ENCODE measurements around the gene PGPEP1. TPM values are rescaled to one million over a fixed set of nuclear protein-coding genes. Genes with fewer than 3 reads are reported as not detected.
A peak's percentile ranks its signal among the peaks of the same experiment; 100 is the strongest.

Gene PGPEP1
- total and polyA plus RNA-seq, 10 of the 15 experiments (the other 5 are each of a cell fraction or from before 2014, with no cell fraction given): 13.8 to 39.4 (median 17.0) TPM

DNA sequence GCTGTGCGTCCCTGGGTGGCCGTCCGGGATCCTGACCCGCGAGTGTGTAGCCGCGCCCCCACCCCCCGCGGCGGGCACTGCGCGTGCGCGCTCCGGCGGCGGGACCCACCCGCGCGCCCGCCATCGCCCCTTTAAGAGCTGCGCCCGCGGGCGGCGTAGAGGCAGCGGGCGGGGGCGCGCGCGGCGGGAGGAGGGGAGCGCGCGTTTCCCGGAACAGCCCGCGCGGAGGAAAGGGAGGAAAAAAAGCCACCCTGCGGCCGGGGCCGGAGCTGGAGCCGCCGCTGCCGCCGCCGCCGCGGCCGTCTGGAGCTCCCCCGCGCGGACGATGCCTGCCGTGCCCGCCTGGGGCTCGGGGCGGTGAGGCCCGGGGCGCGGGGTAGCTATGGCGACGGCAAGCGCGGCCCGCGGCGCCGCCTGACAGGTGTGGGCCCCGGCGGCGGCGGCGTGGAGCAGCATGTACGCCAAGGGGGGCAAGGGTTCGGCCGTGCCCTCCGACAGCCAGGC, 78.8 kb downstream of the PGPEP1 start, which contains the start of gene SSBP4:
Gene SSBP4, plus strand, starts transcription at position 204 of the 504 bp plus-strand sequence. Its CDS starts 251 bp downstream, at position 455.
- 0% methylated on average over 35 of the region's 80 CpGs for WGBS (ENCODE audit: insufficient coverage, insufficient replicate concordance, low lambda C conversion rate, missing lambda C conversion rate)
- Histone ChIP-seq H3K9me3 (replicated peaks; ENCODE audit: control insufficient read depth, insufficient read depth, low read length) (no peaks in the 10 kb centered on the region), H3K36me3 (ENCODE audit: control insufficient read depth in 2 of 2, insufficient read depth in 2 of 2, low read length in 1 of 2) (no peaks in the 10 kb centered on the region; a peak in 1 of 4 replicates), H4K20me1 (ENCODE audit: control insufficient read depth, insufficient read depth) (no peaks in the 10 kb centered on the region), H3K27ac (ENCODE audit: control insufficient read depth, insufficient read depth) (peak within 1 kb of the TSS; percentile 72), H3K4me2 (ENCODE audit: control insufficient read depth, insufficient read depth) (peak within 1 kb of the TSS; percentile 94), H3K79me2 (ENCODE audit: control insufficient read depth, insufficient read depth, low read length) (peaks cover 47% of the 10 kb centered on the region), H3K9ac (ENCODE audit: control insufficient read depth, insufficient read depth, low read length) (peak within 1 kb of the TSS; percentile 73), H2AFZ (ENCODE audit: control insufficient read depth, low read depth, low read length) (peak within 1 kb of the TSS; percentile 66), H3K4me3 (peak within 1 kb of the TSS; percentile 87), H3K27me3 (replicated peaks in 1 of 2; ENCODE audit: control insufficient read depth in 2 of 2, insufficient read depth in 2 of 2, low read length in 1 of 2) (no peaks in the 10 kb centered on the region), H3K4me1 (ENCODE audit: control insufficient read depth, insufficient read depth, low read length) (peaks cover 70% of the 10 kb centered on the region)
- ChIA-PET RAD21 (ENCODE audit: unreplicated experiment) (interaction anchor here (0.7 to 1.7 kb wide), 5 partner anchors 19 to 215 kb away, joined by 3 to 6 read pairs (median 4); partner anchors contain the start of gene RAB3A), SMC1A (ENCODE audit: uncharacterized antibody, unreplicated experiment) (interaction anchor here (1.1 to 2.1 kb wide), 3 partner anchors 9 to 79 kb away, joined by 3 to 7 read pairs (median 5); no protein-coding TSS in a partner anchor), POLR2A (interaction anchor here (0.7 to 2.0 kb wide), 5 partner anchors 9 to 238 kb away, joined by 3 to 6 read pairs (median 3); no protein-coding TSS in a partner anchor), CTCF (interaction anchor here (0.8 to 2.0 kb wide), 8 partner anchors 9 to 140 kb away, joined by 3 to 6 read pairs (median 5); partner anchors contain the start of gene KXD1)
- DNase-seq (ENCODE audit: low read depth, low spot score): no peak
- FAIRE-seq: no peak
- intact Hi-C loops (cut with micrococcal nuclease; ENCODE audit: unreplicated experiment): loop anchor here (10.0 kb wide), 1 partner anchor 214 kb away; the partner anchor contains the start of gene RAB3A
- ATAC-seq: peak; percentile 37
- BruUV-seq (replicated peaks): no TSS peak
- in situ Hi-C loops (cut with MboI): no loop called here
- TF ChIP-seq SMC3 (IDR thresholded peaks at IDR 0.05; ENCODE audit: borderline replicate concordance, low read length) (no peak), CEBPZ (IDR thresholded peaks at IDR 0.05; ENCODE audit: low read depth, low read length) (no peak), E2F4 (IDR thresholded peaks at IDR 0.05; ENCODE audit: low read depth, low read length) (no peak), HDAC6 (IDR thresholded peaks at IDR 0.05; ENCODE audit: unreplicated experiment) (no peak), IRF4 (IDR thresholded peaks at IDR 0.05; ENCODE audit: low read depth, low read length) (no peak), SIN3A (IDR thresholded peaks at IDR 0.05; ENCODE audit: low read depth, low read length) (peak; percentile 68), CBFB (IDR thresholded peaks at IDR 0.05; ENCODE audit: low read depth) (no peak), TCF12 (IDR thresholded peaks at IDR 0.05; ENCODE audit: low read depth, low read length) (no peak), BCL3 (IDR thresholded peaks at IDR 0.05; ENCODE audit: borderline replicate concordance, insufficient read depth, low read depth, low read length, poor library complexity, severe bottlenecking) (no peak), TARDBP (IDR thresholded peaks at IDR 0.05; ENCODE audit: borderline replicate concordance) (no peak), BMI1 (IDR thresholded peaks at IDR 0.05; ENCODE audit: borderline replicate concordance) (no peak), MXI1 (IDR thresholded peaks at IDR 0.05; ENCODE audit: low read depth, low read length) (peak; percentile 85), CREB1 (IDR thresholded peaks at IDR 0.05; ENCODE audit: low read depth) (0 out of 2 replicates have a peak, but pooled peaks have one; percentile 26), RELB (IDR thresholded peaks at IDR 0.05; ENCODE audit: low read depth) (no peak)
- TF ChIP-seq, protein P1, sequence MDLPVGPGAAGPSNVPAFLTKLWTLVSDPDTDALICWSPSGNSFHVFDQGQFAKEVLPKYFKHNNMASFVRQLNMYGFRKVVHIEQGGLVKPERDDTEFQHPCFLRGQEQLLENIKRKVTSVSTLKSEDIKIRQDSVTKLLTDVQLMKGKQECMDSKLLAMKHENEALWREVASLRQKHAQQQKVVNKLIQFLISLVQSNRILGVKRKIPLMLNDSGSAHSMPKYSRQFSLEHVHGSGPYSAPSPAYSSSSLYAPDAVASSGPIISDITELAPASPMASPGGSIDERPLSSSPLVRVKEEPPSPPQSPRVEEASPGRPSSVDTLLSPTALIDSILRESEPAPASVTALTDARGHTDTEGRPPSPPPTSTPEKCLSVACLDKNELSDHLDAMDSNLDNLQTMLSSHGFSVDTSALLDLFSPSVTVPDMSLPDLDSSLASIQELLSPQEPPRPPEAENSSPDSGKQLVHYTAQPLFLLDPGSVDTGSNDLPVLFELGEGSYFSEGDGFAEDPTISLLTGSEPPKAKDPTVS (IDR thresholded peaks at IDR 0.05; ENCODE audit: low read depth, low read length): no peak
